KOPT-K1 (cell line): ENCODE data around the gene CHKB.

Experiments
- H3K27ac ChIP-seq: fragments of 200-600 bp; sonication (generic); 2 replicates; pipeline ENCODE4 v1.5.1; 2016; ENCODE audit warnings: antibody characterized with exemption, mild to moderate bottlenecking, low read depth, low read length; ENCODE audit not compliant: poor library complexity, severe bottlenecking
- H3K36me3 ChIP-seq: fragments of 200-600 bp; sonication (generic); 2 replicates; pipeline ENCODE4 v1.5.1; 2017; ENCODE audit warnings: antibody characterized with exemption, mild to moderate bottlenecking, low read length, moderate library complexity; ENCODE audit not compliant: insufficient read depth
- H3K9me3 ChIP-seq: fragments of 200-600 bp; sonication (generic); 2 replicates; pipeline ENCODE4 v1.5.1; 2017; ENCODE audit warnings: antibody characterized with exemption, low read length, mild to moderate bottlenecking; ENCODE audit not compliant: insufficient read depth, poor library complexity, severe bottlenecking

Gene CHKB

GRCh38 chr22:50585781-50586180 is 3.1 kb upstream of the CHKB start:
- Histone ChIP-seq H3K27ac (no peak overlapping the region), H3K9me3 (no peaks in the 10 kb centered on the region), H3K36me3 (peaks cover 5% of the 10 kb centered on the region)

GRCh38 chr22:50585238-50585637 is 2.6 kb upstream of the CHKB start:
- Histone ChIP-seq H3K36me3 (peaks cover 10% of the 10 kb centered on the region), H3K27ac (no peak overlapping the region), H3K9me3 (no peaks in the 10 kb centered on the region)

- Histone ChIP-seq H3K36me3 (peaks cover 19% of the 10 kb centered on the region), H3K27ac (no peak overlapping the region), H3K9me3 (no peaks in the 10 kb centered on the region)
These were observed 1.8 kb upstream of the CHKB start for GRCh38 chr22:50584106-50585096.

GRCh38 chr22:50583294-50583861 is 729 bp upstream of the CHKB start:
- Histone ChIP-seq H3K36me3 (peaks cover 29% of the 10 kb centered on the region), H3K9me3 (no peaks in the 10 kb centered on the region), H3K27ac (peak overlapping the region; percentile 95)

GRCh38 chr22:50581950-50582492 is 628 bp downstream of the CHKB start:
- no peaks in the 10 kb centered on the region for H3K9me3 ChIP-seq
- peak overlapping the region; percentile 95 for H3K27ac ChIP-seq
- H3K36me3 ChIP-seq: peaks cover 40% of the 10 kb centered on the region

GRCh38 chr22:50581031-50581949 is 1.4 kb downstream of the CHKB start:
- Histone ChIP-seq H3K27ac (peak overlapping the region; percentile 95), H3K36me3 (peaks cover 47% of the 10 kb centered on the region)

GRCh38 chr22:50579752-50580151 is 2.9 kb downstream of the CHKB start:
- H3K9me3 ChIP-seq: no peaks in the 10 kb centered on the region
- peaks cover 61% of the 10 kb centered on the region for H3K36me3 ChIP-seq
- H3K27ac ChIP-seq: no peak overlapping the region

More at GRCh38 chr22:50581031-50581949, 1.4 kb downstream of the CHKB start:
- H3K9me3 ChIP-seq: no peaks in the 10 kb centered on the region

GRCh38 chr22:50578776-50579310 is 3.8 kb downstream of the CHKB start:
- H3K9me3 ChIP-seq: no peaks in the 10 kb centered on the region
- peaks cover 70% of the 10 kb centered on the region for H3K36me3 ChIP-seq
- no peak overlapping the region for H3K27ac ChIP-seq

GRCh38 chr22:50577987-50578775 is 4.5 kb downstream of the CHKB start, which contains the start of gene CPT1B:
CPT1B (minus strand) TSS chr22:50578427; CDS start chr22:50577915, 512 bp downstream.
- no peak within 1 kb of the TSS for H3K27ac ChIP-seq
- no peaks in the 10 kb centered on the region for H3K9me3 ChIP-seq
- H3K36me3 ChIP-seq: peaks cover 77% of the 10 kb centered on the region

GRCh38 chr22:50577697-50577986 is 5.0 kb downstream of the CHKB start:
- H3K36me3 ChIP-seq: peaks cover 82% of the 10 kb centered on the region
- H3K27ac ChIP-seq: no peak overlapping the region
- H3K9me3 ChIP-seq: no peaks in the 10 kb centered on the region

GRCh38 chr22:50576806-50577696 is 5.6 kb downstream of the CHKB start:
- Histone ChIP-seq H3K27ac (no peak overlapping the region), H3K36me3 (peaks cover 88% of the 10 kb centered on the region), H3K9me3 (no peaks in the 10 kb centered on the region)

GRCh38 chr22:50576070-50576469 is 6.6 kb downstream of the CHKB start:
- Histone ChIP-seq H3K36me3 (peaks cover 95% of the 10 kb centered on the region), H3K27ac (no peak overlapping the region), H3K9me3 (no peaks in the 10 kb centered on the region)

- Histone ChIP-seq H3K36me3 (peaks cover 96% of the 10 kb centered on the region), H3K27ac (no peak overlapping the region), H3K9me3 (no peaks in the 10 kb centered on the region)
These were observed 7.2 kb downstream of the CHKB start for GRCh38 chr22:50575426-50575941.
